Caco-2 (cell line): ENCODE data around the gene DOCK3. TPM values are rescaled to one million over a fixed set of nuclear protein-coding genes. Genes with fewer than 3 reads are reported as not detected.

Experiments
- BruUV-seq: library from RNA; stranded (reverse); fragments of 400-500 nt; replicated peaks from 2 replicates; lab custom pipeline; 2021; lab: Mats Ljungman, UMichigan
- CTCF ChIA-PET: fragments of 300-600 bp; sonication (Branson Sonifier 250); formaldehyde crosslinking; loops from one replicate; lab custom pipeline; 2022; ENCODE audit warnings: antibody characterized with exemption; lab: Charles Lee
- POLR2A ChIA-PET: fragments of 300-600 bp; sonication (Branson Sonifier 250); formaldehyde crosslinking; loops from one replicate; lab custom pipeline; 2022; ENCODE audit warnings: antibody characterized with exemption; lab: Charles Lee
- DNase-seq, 2 experiments: peaks; one replicate each; pipeline versions ENCODE4 v3.0.0 to v3.0.0-alpha.2; 2020 to 2022
- H3K27me3 ChIP-seq: replicated peaks from 2 replicates; pipeline ENCODE4 v1.6.0; 2011; ENCODE audit warnings: low read length; ENCODE audit not compliant: control insufficient read depth, insufficient read depth
- H3K36me3 ChIP-seq: 2 replicates; pipeline ENCODE4 v1.5.1; 2011; ENCODE audit warnings: low read length; ENCODE audit not compliant: control insufficient read depth, insufficient read depth
- H3K4me1 ChIP-seq: fragments of 250-450 bp; sonication (Bioruptor Pico); 2 replicates; pipeline ENCODE4 v1.5.1; 2020; ENCODE audit warnings: mild to moderate bottlenecking
- H3K4me3 ChIP-seq: 2 replicates; pipeline ENCODE4 v1.5.1; 2011; ENCODE audit warnings: low read depth, mild to moderate bottlenecking, control low read depth, low read length
- H3K9me3 ChIP-seq: fragments of 250-450 bp; sonication (Bioruptor Pico); 2 replicates; pipeline ENCODE4 v1.5.1; 2020; ENCODE audit warnings: mild to moderate bottlenecking, moderate library complexity
- H3K27ac Mint-ChIP-seq: one replicate; pipeline ENCODE4 v1.8.0; 2022; ENCODE audit warnings: mixed read lengths; ENCODE audit not compliant: unreplicated experiment
- H3K27me3 Mint-ChIP-seq: one replicate; pipeline ENCODE4 v1.8.0; 2022; ENCODE audit warnings: mixed read lengths; ENCODE audit not compliant: insufficient read depth, unreplicated experiment
- H3K36me3 Mint-ChIP-seq: one replicate; pipeline ENCODE4 v1.8.0; 2022; ENCODE audit warnings: mild to moderate bottlenecking, mixed read lengths; ENCODE audit not compliant: insufficient read depth, unreplicated experiment
- H3K4me1 Mint-ChIP-seq: one replicate; pipeline ENCODE4 v1.8.0; 2022; ENCODE audit warnings: low read depth, mixed read lengths; ENCODE audit not compliant: unreplicated experiment
- H3K4me3 Mint-ChIP-seq: one replicate; pipeline ENCODE4 v1.8.0; 2022; ENCODE audit warnings: mild to moderate bottlenecking, moderate library complexity, mixed read lengths; ENCODE audit not compliant: unreplicated experiment
- H3K9me3 Mint-ChIP-seq: one replicate; pipeline ENCODE4 v1.8.0; 2022; ENCODE audit warnings: mixed read lengths; ENCODE audit not compliant: unreplicated experiment
- CTCF ChIP-seq, 2 experiments: fragments of 200-600 bp in 1 of 2; IDR thresholded peaks; 1 replicate in 1 of 2; 2 replicates in 1 of 2; pipeline versions ENCODE4 v1.5.1 to v1.8.0; 2011 to 2022; ENCODE audit warnings: antibody characterized with exemption in 1 of 2, control low read depth in 1 of 2, inconsistent platforms in 1 of 2, low read depth in 1 of 2, low read length in 1 of 2, mild to moderate bottlenecking in 1 of 2, moderate library complexity in 1 of 2; ENCODE audit not compliant: insufficient read depth in 1 of 2, severe bottlenecking in 1 of 2, unreplicated experiment in 1 of 2
- intact Hi-C: fragments of 100-400 bp; cut with micrococcal nuclease; formaldehyde crosslinking; loops from one replicate; pipeline ENCODE4 v1.10.0; 2022; ENCODE audit not compliant: unreplicated experiment
- total RNA-seq: library from RNA; stranded (reverse); gene quantifications from 2 replicates; pipeline ENCODE4 v1.2.3, GENCODE V29; 2022

Gene DOCK3
- total RNA-seq, 1 experiment from 2014 or later: 0.05 TPM

GRCh38 chr3:50953825-50954414, 279.2 kb downstream of the DOCK3 start:
- Mint-ChIP-seq H3K9me3 (no peaks in the 10 kb centered on the region), H3K27ac (no peak overlapping the region), H3K36me3 (no peaks in the 10 kb centered on the region), H3K27me3 (peaks cover 23% of the 10 kb centered on the region), H3K4me1 (no peaks in the 10 kb centered on the region), H3K4me3 (no peak overlapping the region)
- intact Hi-C loops: no loop called here
- no peaks in the 10 kb centered on the region for H3K9me3 ChIP-seq
- no TSS peak for BruUV-seq
- POLR2A ChIA-PET: no interaction called here
- CTCF ChIA-PET: no interaction called here
- H3K27me3 ChIP-seq: no peaks in the 10 kb centered on the region
- no peaks in the 10 kb centered on the region for H3K36me3 ChIP-seq
- no peak overlapping the region for H3K4me3 ChIP-seq
- no peak for TF ChIP-seq CTCF (IDR thresholded peaks at IDR 0.05; ENCODE audit: insufficient read depth in 1 of 2, low read depth in 1 of 2, low read length in 1 of 2, severe bottlenecking in 1 of 2, unreplicated experiment in 1 of 2)
- no peaks in the 10 kb centered on the region for H3K4me1 ChIP-seq
- no peak for DNase-seq

GRCh38 chr3:50961386-50961785, 286.7 kb downstream of the DOCK3 start:
- Mint-ChIP-seq H3K4me1 (no peaks in the 10 kb centered on the region), H3K27me3 (peaks cover 18% of the 10 kb centered on the region), H3K36me3 (no peaks in the 10 kb centered on the region), H3K9me3 (no peaks in the 10 kb centered on the region), H3K4me3 (no peak overlapping the region), H3K27ac (no peak overlapping the region)
- no peaks in the 10 kb centered on the region for H3K36me3 ChIP-seq
- ChIA-PET POLR2A (no interaction called here), CTCF (no interaction called here)
- H3K4me1 ChIP-seq: no peaks in the 10 kb centered on the region
- no peak for TF ChIP-seq CTCF (IDR thresholded peaks at IDR 0.05; ENCODE audit: insufficient read depth in 1 of 2, low read depth in 1 of 2, low read length in 1 of 2, severe bottlenecking in 1 of 2, unreplicated experiment in 1 of 2)
- intact Hi-C loops: no loop called here
- no peak overlapping the region for H3K4me3 ChIP-seq
- DNase-seq: no peak
- BruUV-seq: no TSS peak
- H3K9me3 ChIP-seq: no peaks in the 10 kb centered on the region
- no peaks in the 10 kb centered on the region for H3K27me3 ChIP-seq

- ChIA-PET CTCF (interaction anchor here (1.1 to 1.9 kb wide), 4 partner anchors 129 to 400 kb away, joined by 9 to 13 read pairs (median 11); partner anchors contain the start of gene MAPKAPK3), POLR2A (no interaction called here)
- Histone ChIP-seq H3K4me3 (no peak overlapping the region), H3K27me3 (no peaks in the 10 kb centered on the region), H3K36me3 (no peaks in the 10 kb centered on the region), H3K4me1 (no peaks in the 10 kb centered on the region), H3K9me3 (no peaks in the 10 kb centered on the region)
- TF ChIP-seq CTCF (IDR thresholded peaks at IDR 0.05; ENCODE audit: insufficient read depth in 1 of 2, low read depth in 1 of 2, low read length in 1 of 2, severe bottlenecking in 1 of 2, unreplicated experiment in 1 of 2): peak; percentile 69 to 83
- Mint-ChIP-seq H3K36me3 (no peaks in the 10 kb centered on the region), H3K4me3 (no peak overlapping the region), H3K27ac (no peak overlapping the region), H3K9me3 (no peaks in the 10 kb centered on the region), H3K4me1 (no peaks in the 10 kb centered on the region), H3K27me3 (no peaks in the 10 kb centered on the region)
- no TSS peak for BruUV-seq
- intact Hi-C loops: loop anchor here (2.0 kb wide), 3 partner anchors 339 to 401 kb away; partner anchors contain the start of gene MAPKAPK3
- DNase-seq: peak; percentile 60 to 63
These were observed 296.8 kb downstream of the DOCK3 start for GRCh38 chr3:50971487-50971924.
